ENCODE results near the gene RPS13. TPM values are rescaled to one million over a fixed set of nuclear protein-coding genes. Genes with fewer than 3 reads are reported as not detected.
"Not testable (repeated sequence)": the region's sequence is repeated elsewhere in the genome, so short reads cannot be mapped to it uniquely, and the experiment has no call there.

Gene RPS13
- polyA plus RNA-seq (2013, experiment 1 of 2; ENCODE audit: insufficient read length): 1,146 TPM
- 1,152 TPM for polyA plus RNA-seq (2013, experiment 2 of 2; ENCODE audit: insufficient read length)

DNA sequence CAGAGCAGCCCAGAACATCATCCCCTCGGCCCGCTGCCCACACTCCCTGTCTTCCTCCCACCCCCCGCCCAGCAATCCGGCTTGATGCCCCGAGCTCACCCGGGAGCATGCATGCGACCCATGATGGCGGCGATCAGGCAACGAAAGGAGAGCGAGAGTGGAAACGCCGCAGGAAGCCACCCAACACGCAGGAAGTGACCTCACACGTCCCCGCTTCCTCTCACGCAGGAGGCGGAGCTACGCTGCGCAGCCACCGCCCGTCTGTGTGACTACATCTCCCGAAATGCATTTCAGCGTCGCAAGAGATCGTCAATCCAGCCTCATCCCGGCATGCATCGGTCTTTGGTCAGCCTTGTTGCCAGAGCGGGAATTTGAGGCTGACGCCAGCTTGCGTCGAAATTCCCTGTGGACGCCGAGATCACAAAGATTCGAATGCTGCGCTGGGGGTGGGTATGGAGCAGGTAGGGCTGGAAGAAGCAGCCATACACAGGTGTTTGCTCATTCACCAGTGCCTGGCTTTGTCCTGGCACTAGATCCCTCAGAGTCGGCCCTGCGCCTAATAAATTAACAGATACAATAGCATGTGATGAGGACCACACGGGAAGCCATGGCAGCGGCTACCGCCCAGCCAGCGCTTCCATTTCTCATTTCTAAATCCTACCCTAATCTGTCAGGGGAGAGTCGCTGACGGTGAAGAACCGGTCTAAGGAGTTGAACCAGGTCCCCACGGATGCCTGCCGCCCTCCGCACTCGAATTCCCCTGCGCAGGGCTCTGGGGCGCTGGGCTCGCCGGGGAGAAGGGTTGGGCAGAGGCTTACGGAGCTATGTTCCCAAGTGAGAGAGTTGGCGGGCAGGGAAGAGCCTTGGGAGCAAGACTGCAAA lies at the start of gene RPS13:
TSS of gene RPS13 (minus strand) at position 148 of the 882 bp plus-strand sequence. CDS start at position 122, 26 bp downstream.
- peak; percentile 99 for DNase-seq

DNA sequence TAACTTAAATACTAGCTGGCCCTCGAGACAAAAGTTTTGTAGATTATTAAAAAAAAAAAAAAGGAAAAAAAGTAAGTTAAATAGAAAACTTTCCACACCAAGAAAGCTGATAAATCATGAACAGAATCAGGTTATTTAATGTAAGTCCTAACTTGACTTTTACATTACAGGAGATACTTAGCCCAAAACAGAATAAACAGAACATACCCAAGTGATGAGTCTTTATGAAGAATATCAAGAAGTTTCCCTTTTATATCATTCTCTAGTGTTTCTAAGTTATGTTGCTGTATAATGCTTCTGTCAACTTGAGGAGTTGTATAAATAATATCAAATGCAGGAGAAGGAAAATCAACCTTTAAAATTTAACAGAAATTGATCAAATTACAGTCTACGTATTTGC lies 44.5 kb upstream of the RPS13 start:
- DNase-seq: no peak

DNA sequence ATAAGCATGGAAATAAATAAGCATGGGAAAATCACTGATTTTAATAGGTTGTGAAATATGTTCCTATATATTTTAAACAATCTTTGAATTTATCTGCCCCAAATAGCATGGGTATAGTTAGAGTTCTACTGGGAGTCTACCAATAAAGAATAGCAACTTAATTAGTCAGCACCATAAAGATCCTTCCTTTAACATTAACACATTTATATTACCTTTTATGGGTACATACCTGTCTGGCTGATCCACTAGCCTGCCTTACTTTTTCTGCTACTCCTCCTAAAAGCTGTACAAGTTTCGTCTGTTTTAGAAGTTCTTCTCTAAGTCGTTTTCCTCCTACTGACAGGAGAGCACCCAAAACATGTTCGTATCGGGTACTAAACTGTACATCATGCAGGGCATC lies 39.8 kb upstream of the RPS13 start:
- DNase-seq: no peak

DNA sequence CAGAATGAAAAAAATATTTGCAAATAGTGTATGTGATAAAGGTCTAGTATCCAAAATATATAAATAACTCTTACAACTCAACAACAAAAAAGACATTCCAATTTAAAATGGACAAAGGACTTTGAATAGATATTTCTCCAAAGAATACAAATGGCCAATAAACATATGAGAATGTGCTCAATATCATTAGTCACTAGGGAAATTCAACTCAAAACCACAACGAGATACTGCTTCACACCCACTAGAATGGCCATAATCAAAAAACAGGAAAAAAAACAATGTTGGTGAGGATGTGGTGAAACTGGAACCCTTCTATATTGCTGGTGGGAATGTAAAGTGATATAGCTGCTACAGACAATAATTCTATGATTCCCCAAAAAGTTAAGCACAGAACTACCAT lies 38.6 kb upstream of the RPS13 start:
- DNase-seq: no peak

DNA sequence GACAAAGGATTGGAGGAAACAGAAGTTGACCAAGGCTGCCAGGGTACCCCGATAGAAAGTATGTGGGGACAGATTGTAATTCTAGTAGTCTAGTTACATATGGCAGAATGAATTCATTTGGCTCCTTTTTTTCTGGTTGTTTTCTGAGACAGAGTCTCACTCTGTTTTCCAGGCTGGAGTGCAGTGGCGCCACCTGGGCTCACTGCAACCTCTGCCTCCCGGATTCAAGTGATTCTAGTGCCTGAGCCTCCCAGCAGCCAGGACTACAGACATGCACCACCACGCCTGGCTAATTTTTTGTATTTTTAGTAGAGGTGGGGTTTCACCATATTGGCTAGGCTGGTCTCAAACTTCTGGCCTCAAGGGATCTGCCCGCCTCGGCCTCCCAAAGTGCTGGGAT lies 30.3 kb upstream of the RPS13 start:
- not testable (repeated sequence) for DNase-seq

DNA sequence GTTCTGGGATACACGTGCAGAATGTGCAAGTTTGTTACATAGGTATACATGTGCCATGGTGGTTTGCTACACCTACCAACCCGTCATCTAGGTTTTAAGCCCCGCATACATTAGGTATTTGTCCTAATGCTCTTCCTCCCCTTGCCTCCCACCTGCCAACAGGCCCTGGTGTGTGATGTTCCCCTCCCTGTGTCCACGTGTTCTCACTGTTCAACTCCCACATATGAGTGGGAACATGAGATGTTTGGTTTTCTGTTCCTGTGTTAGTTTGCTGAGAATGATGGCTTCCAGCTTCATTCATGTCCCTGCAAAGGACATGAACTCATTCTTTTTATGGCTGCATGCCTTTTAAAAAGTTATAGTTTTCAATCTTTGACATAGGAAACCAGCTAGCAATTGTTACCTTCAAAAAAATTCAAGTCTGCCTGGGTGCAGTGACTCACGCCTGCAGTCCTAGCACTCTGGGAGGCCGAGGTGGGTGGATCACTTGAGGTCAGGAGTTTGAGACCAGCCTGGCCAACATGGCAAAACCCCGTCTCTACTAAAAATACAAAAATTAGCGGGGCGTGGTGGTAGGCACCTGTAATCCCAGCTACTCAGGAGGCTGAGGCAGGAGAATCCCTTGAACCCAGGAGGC lies 28.1 kb upstream of the RPS13 start:
- not testable (repeated sequence) for DNase-seq

DNA sequence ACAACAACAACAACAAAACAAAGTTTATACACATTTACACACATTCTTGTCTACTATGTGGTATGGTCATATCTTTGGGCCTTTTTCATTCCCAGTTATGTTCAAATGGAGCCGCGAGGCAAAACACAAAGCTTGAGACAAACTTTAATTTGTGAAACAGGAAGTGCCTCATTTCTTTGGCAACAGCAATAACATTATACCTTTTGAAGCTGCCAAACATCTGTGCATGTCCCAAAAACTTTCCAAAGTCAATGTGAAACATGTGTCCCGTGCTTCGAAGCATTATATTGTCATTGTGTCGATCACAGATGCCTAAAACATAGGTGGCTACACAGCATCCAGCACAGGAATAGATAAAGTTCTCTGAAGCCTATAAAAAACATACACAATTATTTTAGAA lies 25.0 kb upstream of the RPS13 start:
- DNase-seq: no peak

DNA sequence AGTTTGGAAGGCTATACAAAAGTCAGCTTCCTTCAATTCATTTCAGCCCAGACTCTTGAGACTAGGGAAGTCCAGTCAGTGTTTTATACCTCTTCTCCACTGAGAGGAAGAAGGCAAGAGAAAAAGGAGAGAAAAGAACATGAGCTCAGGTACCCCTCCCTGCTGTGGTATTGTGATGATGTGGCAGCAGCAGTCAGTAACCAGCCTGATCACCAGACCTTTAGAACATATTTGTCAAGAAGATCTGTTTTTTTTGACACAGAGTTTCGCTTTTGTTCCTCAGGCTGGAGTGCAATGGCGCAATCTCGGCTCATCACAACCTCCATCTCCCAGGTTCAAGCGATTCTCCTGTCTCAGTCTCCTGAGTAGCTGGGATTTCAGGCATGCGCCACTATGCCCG lies 21.2 kb upstream of the RPS13 start:
- DNase-seq: no peak

DNA sequence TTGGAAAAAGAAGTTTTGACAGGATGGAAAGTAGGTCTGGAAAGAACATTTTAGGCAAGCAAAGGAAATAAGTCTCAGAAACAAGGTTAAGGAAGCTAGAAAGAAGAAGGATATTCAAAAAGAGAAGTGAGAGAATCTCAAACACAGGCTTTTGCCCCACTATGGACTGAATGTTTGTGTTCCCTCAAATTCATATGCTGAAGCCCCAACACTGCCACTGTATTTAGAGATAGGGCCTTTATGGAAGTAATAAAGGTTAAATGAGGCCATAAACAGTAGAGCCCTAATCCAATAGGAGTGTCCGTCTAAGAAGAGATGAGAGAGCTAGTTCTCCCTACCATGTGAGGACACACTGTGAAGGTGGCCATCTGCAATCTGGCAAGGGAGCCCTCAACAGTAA lies 20.6 kb upstream of the RPS13 start:
- DNase-seq: no peak

DNA sequence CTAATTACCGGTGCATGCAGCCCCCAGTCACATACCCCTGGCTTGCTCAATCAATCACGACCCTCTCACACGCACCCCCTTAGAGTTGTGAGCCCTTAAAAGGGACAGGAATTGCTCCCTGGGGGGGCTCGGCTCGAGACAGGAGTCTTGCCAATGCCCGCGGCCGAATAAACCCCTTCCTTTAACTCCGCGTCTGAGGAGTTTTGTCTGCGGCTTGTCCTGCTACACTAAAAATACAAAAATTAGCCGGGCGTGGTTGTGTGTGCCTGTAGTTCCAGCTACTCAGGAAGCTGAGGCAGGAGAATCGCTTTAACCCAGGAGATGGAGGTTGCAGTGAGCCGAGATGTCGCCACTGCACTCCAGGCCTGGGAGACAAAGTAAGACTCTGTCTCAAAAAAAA lies 8.5 kb upstream of the RPS13 start:
- not testable (repeated sequence) for DNase-seq

DNA sequence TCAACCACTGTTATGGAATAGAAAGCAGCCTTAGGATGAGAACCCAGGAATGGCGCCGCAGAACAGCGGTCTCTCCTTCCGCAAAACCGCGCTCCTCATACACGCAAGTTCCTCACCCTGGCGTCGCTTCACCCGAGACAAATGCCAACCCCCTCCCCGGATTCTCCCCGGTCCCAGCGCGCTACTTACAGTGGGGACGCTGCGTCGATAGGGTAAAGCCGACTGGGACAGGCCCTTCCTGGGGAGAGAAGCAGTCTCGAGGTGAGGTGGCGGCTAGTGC lies 287 bp downstream of the RPS13 start:
- DNase-seq: no peak

DNA sequence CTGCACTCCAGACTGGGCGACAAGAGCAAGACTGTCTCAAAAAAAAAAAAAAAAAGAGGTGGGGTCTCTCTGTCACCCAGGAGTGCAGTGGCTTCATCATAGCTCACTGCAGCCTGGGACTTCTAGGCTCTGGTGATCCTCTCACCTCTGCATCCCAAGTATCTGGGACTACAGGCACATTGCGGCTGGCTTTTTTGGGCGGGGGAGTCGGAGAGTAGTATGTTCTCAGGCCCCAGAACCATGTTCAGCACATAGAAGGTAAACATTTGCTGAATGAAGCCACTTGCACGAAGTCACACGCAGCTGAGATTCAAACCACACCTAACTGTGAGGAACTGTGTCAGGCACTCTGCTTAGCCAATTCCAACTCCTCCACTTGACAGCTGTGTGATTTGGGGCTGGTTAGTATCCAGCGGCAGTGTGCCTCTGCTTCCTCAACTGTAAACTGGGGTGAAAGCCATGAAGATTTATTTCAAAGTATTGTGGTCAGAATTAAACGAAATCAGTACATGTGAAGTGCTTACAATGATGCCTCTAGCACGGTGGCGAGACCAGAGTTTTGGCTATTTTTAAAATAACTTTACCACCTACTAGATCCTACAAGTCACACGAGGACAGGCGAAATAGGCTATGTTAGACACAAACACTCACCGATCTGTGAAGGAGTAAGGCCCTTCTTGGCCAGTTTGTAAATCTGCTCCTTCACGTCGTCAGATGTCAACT lies 789 bp downstream of the RPS13 start:
- DNase-seq: no peak

DNA sequence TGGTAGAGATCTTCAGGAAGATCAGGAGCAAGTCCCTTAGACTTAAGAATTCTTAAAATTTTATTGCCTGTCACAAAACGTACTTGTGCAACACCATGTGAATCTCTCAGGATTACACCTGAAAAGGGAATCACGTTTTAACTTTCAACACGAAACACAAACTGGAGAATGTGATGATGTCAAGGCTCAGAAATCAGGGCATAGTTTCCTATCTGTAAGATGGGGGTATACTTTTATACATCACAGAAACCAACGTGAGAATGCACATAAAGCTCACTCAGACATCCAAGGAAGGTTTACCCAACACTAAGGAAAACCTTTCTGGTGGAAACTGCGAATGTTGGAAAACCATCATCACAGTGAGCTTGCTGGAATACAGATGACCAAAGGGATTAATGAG lies 2.0 kb downstream of the RPS13 start:
- no peak for DNase-seq

DNA sequence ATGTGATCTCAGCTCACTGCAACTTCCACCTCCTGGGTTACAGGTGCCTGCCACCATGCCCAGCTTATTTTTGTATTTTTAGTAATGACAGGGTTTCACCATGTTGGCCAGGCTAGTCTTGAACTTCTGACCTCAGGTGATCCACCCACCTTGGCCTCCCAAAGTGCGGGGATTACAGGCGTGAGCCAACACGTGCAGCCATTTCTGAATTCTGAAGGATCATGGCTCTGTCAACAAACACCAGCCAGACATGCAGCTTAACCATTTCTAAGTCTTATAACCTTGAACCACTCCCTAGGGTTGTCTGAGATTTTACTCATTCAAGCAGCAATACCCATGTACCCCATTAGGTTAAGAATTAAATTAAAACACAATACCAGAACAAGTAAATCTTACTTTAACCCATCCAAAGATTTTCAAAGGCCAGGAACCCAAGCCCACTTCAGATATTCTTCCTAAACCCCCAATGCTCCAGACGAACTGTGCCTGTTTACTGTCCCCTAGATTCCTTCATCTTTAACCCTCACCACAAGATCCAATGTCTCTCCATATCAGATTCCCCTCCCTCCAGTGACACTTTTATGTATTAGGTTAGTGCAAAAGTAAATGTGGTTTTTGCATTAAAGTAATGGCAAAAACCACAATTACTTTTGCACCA lies 4.0 kb downstream of the RPS13 start:
- DNase-seq: no peak

DNA sequence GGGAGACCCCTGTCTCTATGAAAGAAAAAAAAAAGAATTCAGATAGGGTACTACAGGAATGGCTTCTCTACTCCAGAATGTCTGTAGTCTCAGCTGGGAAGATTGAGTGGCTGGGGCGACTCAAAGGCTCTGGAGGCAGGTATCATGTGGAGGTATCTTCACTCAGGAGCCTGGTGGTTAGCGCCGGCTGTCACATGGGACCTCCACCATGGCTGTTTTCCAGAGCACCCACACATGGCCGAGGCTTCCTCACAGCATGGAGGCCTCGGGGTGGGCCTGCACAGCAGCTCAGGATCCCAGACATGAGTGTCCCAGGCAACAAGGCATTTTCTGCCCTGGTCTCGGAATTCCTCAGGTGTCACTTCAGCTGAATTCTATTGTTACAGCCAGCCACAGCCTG lies 10.1 kb downstream of the RPS13 start:
- no peak for DNase-seq

DNA sequence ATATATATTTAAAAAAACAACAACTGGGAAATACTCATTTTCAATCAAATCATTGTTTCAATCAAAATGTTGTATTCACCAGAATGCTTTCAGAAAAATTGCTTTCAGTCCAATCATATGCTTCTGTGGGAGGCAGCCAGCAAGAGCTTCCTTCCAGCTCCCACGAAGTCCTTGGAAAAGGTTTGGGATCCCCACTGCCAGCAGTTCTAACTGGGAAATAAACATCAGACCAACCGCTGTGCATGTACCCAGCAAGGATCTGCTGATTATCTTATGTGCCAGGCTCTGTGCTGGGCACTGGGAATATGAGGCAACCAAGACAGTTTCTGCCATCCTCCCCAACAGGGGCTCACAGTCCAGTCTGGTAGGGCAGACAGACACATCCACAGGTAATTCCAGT lies 10.8 kb downstream of the RPS13 start:
- DNase-seq: no peak

DNA sequence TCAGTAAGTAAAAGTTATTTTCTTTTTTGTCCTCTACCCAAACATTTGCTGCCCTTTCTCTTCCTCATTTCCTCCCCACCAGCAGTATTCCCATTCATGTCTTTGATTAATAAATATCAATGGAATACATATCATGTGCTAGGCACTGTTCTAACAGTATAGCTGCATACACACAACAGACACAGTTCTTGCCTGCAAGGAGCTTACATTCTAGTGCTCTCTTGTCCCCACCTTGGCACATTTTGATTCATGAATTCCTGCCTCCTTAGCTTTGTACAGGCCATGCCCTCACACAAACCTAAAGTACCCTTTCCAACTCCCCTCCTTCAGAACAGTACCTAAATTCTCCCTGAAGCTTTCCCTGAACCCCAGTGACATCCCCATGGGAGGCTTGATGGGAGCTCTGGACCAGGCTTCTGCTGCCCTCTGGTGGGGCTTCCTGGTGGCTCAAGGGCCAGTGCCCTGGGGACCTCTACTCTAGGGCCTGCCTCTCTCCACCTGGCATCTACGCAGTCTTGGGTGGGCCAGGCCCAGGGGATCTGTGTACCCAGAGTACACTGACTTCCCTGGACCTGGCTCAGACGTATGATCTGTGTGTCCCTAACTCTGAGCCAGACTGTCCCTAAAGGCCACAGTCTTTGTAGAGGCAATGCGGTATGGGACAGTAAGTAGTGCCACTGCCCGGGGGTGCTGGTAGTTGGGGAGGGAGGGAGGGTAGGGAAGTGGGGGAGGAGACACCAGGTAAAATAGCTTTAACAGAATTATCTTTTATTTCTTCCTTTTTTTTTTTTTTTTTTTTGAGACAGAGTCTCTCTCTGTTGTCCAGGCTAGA lies 14.1 kb downstream of the RPS13 start:
- DNase-seq: peak; percentile 48

DNA sequence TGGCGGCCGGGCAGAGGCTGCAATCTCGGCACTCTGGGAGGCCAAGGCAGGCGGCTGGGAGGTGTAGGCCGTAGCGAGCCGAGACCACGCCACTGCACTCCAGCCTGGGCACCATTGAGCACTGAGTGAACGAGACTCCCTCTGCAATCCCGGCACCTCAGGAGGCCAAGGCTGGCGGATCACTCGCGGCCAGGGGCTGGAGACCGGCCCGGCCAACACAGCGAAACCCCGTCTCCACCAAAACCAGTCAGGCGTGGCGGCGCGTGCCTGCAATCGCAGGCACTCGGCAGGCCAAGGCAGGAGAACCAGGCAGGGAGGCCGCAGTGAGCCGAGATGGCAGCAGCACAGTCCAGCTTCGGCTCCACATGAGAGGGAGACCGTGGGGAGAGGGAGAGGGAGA lies 26.3 kb downstream of the RPS13 start:
- DNase-seq: not testable (repeated sequence)

DNA sequence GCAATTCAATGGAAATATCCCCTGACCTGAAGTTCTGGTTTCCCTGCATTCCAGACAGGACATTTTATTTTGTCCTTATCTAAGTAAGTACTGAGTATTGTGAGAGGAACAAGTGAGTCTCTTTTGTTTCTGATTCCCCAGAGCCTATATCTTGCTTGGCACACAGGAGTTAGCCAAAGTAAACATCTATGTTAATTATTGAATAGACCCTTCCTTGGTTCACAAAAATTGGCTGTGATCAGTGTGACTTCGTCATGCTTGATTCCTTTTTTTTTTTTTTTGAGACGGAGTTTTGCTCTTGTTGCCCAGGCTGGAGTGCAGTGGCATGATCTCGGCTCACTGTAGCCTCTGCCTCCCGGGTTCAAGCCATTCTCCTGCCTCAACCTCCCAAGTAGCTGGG lies 29.0 kb downstream of the RPS13 start:
- not testable (repeated sequence) for DNase-seq

DNA sequence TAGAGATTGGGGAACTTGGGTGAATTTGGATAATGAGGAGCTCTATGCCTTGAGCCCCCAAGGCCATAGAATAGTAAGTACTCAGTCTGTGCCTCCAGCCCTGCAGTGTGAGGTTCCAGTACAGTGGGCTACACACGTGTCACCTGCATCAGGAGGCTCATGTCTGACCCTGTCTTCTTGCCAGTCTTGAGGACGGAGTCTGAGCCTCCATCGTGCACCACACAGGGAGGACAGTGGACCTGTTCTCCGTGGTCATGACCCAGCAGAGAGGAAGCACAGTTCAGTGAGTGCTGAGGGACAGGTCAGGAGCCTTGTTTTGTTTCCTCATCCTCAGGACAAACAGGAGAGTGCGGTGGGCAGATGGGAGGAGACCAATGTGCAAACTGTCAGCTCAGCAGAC lies 30.8 kb downstream of the RPS13 start:
- DNase-seq: no peak

DNA sequence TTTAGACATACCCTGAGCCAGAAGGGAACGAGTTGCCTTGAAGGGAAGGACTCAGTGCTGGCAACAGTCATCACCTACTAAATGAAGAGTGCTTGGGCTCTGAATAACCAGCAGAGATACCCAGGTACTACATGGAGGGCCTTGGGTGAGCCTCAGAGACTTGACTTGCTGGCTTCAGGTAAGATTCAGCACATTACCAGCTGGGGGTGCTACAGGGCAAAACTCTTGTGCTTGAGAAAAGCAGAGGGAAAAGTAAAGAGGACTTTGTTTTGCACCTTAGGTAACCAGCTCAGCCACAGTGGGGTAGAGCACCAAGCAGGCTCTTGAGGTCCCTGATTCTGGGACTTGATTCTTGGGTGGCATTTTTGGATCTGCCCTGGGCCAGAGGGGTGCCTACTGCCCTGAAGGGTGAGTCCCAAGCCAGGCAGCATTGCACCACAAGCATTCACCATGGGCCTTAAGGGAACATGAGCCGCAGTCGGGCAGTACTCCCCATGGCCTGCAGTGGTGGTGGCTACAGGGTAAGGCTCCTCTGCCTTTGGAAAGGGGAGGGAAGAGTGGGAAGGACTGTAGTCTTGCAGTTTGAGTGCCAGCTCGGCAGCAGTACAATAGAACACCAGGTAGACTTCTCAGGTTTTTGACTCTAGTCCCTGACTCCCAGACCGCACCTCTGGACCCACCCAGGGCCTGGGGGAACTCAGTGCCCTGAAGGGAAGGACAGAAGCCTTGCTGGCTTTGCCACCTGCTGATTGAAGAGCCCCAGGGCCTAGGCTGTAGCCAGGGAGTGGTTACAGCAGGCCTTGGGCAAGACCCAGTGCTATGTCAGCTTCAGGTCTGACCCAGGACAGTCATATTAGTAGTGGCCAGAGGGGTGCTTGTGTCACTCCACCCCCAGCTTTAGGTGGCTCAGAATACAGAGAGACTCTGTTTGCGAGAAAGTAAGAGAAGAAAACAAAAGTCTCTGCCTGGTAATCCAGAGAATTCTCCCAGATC lies 40.5 kb downstream of the RPS13 start:
- no peak for DNase-seq
